HG03025 (cell line): ENCODE data around the gene MMP10.
"Not testable (repeated sequence)": the region's sequence is repeated elsewhere in the genome, so short reads cannot be mapped to it uniquely, and the experiment has no call there.

ENCODE experiments used
- ATAC-seq: cut with Tn5 transposase; IDR thresholded peaks from one replicate; pipeline ENCODE4 v1.9.1; 2021; ENCODE audit warnings: mild to moderate bottlenecking, moderate library complexity; ENCODE audit not compliant: unreplicated experiment, low FRiP score

Gene MMP10

GRCh38 chr11:102730944-102731343 is 49.5 kb downstream of the MMP10 start:
- ATAC-seq, result not testable (repeated sequence)

- no peak for ATAC-seq
Observed at GRCh38 chr11:102729849-102730815, 50.3 kb downstream of the MMP10 start.

DNA sequence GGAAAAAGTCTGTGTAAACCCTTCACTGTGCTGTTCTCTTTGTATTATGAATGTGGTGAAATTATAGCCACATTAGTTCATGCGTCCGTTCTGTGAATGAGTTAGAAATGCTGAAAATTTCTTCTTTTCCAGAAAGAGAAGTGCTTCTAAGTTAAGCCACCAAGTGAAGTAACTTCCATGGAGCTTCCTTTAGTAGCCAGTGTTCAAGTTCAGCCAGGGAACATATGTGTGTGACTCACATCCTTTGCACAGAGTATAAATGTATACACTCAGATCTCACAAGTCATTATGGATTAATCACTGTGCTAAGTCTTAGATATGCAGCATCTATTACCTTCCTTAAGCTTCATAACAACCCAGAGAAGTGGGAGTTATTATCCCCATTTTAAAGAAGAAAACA is 52.5 kb downstream of the MMP10 start:
- no peak for ATAC-seq

- no peak for ATAC-seq
Observed at GRCh38 chr11:102724904-102725500, 55.4 kb downstream of the MMP10 start, which contains the start of gene MMP8. MMP8 (minus strand) TSS chr11:102724954; CDS start chr11:102724855, 99 bp downstream.

DNA sequence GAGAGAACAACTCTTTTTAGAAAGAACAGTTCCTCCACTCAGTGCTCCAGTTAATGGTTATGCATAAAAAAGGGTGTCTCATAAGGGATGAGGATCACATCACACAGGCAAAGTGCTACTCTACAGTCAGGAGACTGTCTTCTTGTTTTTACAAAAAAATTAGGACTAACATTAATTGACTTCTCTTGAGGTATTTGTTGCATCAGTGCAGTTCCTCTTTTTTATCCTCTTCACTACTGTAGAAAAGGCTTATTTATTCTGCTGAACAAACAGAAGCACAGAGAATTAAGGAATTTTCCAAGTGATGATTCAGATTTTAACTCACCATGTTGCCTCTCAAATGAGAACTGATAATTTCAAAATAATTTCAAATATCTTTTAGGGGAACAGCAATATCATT is 57.6 kb downstream of the MMP10 start:
- ATAC-seq, result no peak
